ENCODE measurements around the gene RIMKLA. TPM values are rescaled to one million over a fixed set of nuclear protein-coding genes. Genes with fewer than 3 reads are reported as not detected.
A peak's percentile ranks its signal among the peaks of the same experiment; 100 is the strongest.

RIMKLA gene
- polyA plus RNA-seq, 1 donor, result 0.65 TPM

DNA sequence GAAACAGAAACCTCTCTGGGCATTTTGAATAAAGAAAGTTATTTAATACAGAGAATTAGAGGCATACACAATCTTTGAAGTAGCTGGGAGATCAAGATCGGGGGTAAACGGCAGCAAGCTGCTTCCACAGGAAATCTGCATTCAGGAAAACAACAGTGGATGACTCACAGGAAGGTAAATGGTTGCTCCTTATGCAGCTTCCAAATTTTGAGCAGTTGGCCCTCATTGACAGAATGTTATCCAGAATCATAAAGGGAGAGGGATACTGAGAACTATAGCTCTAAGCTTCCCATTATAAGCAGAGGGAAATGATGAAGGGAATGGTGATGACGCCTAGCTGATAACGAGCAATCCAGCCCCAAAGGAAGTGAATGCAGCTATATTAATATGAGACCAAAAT lies 46.6 kb downstream of the RIMKLA start:
- DNase-seq, result no peak

DNA sequence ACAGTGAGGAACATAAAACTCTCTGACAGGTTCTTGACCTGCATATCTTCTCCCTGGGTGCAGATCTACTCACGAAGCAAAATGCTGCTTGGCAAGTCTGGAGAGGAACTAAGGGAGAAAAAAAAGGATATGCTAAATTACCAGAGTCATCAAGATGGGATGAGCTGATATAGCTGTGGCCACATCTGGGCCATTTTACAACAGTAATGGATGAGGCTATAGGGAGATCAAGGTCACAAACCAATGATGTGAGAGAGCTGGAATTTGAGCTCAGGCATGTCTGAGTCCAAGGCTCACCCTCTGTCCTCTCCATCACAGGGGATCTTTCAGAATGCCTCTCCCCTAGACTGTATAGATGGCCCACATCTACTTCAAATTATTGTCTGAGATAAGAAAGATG lies 49.0 kb downstream of the RIMKLA start:
- DNase-seq, result no peak

DNA sequence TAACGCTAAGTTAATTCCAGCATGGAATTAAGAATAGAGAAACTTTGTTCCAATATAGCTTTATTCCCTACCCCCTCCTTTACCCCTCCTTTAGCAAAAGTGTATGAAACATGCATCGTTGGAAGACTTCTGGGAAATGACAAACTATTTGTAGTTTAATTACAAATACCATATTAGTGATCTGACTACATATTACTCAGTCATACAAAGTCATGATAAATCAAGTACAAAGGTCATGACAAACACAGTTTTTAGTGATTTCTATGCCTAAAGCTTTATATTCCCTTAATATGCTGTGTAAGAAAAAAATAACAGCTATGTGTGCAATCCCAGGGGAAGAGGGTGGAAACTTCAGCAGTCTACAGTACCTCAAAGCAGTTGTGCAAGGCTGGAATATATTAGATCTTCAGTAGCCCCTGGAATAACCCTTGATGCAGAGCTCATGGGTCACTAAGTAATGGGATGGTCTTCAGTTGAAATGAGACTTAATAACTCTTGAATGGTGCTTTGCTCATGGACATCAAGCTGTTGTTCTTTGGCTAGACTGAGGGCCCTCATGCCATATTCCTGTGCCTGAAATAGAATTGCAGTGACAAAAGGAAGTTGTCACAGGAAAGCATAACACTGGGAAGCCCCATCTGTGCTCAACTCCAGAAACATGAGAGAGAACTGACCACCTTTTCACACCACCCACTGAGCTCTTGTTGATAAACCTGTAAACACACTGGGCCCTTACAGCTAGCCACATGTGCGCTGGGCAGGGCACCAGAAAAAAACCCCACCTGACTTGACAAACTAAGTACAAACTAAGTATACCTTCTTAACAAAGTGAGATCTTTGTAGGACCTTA lies 49.9 kb downstream of the RIMKLA start:
- no peak for DNase-seq

DNA sequence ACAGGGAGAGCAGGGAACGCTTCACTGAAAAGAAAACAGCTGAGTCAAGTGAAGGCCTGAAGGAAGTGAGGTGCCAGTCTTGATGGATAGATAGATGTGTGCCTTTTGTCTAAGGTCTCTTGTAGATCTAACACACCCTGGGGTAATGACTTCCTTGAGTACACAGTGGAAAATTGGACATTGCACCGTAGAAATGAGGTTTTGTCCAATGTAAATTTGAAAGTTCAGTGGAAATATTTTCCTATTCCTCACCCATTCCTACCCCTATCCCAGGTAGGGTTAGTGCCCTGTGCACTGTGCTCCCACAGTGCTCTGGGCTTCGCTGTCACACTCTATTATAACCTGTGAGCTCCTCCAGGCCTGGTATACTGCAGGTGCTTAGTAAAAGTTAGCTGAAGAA lies 50.9 kb downstream of the RIMKLA start:
- DNase-seq, result no peak

DNA sequence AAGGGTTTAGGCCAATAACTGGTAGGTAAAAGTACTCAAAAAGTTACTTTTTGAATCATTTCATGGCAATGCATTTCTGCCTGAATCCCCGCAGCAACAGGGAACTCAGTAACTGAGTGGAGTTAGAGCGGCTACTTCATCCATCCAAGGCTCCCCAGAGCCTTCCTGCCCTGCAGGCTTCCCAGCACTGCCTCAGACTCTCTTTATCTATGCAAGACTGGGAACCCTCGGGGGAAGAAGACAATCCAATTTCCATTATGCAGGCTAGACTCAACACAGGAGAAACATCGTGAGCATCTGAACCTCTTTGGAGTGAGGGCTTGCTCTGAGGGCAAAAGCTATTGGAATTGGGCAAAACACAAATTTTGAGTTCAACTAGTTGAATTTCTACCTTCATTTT lies 52.1 kb downstream of the RIMKLA start:
- DNase-seq, result no peak

DNA sequence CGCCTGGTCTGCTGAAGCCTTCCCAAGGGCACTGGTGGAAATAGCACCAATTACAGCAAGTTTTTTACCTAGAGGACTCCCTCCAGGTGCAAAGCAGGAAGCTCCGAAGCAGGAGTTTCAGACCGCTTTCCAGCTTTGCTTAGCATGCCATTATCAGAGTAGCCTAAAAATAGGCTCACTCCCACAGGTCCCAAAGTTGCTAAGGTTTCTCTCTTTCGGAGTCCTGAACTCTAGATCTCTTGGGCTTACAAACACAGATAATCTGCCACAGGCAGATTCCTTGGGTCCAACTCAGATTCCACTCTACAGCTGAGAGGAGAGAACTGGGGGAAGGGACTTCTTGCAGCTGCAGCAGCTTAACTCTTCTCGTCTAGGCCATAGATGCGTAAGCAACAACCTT lies 52.8 kb downstream of the RIMKLA start:
- DNase-seq, result no peak

DNA sequence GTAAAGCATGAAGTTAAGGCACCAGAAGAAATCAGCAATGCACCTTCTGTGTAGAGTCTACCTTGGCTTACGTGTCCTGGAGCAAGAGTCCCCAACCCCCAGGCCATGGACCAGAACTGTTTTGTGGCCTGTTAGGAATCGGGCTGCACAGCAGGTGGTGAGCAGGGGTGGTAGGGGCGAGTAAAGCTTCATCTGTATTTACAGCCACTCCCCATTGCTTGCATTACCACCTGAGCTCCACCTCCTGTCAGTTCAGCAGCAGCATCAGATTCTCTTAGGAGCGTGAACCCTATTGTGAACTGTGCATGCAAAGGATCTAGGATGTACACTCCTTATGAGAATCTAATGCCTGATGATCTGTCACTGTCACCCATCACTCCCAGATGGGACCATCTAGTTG lies 53.7 kb downstream of the RIMKLA start:
- DNase-seq, result no peak

DNA sequence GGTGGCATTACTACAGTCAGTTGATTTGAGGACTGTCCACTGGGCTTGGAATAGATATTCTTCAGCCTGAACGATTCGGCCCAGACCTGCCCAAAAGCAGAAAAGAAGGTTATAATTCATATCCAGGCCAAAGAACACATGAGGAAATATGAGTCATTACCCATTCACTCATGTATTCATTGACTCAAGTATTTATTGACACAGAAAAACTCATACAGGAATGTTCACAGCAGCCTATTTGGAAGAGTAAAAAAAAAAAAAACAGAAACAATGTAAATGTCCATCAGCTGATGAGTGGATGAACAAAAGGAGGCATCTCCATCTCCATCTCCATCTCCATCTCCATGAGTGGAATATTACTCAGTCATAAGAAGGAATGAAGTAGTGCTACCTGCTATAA lies 59.3 kb downstream of the RIMKLA start:
- no peak for DNase-seq

DNA sequence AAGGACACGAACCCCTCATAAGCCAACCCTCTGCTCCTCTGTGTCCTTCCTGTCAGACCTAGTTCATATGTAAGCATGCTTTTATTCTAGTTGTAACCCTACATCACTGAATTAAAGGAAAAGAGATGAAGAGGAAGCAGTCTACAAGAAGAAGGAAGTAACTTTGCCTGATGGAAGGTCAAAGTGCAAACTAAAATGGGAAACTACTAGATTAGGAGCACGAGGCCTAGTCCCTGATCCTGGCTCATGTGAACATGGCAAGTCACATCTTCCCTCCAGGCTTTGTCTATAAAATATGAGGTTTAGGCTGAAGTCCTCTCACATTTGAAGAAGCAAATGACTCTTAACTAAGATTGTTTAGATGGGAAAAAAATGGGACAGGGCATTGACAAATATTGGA lies 62.1 kb downstream of the RIMKLA start:
- DNase-seq, result no peak

DNA sequence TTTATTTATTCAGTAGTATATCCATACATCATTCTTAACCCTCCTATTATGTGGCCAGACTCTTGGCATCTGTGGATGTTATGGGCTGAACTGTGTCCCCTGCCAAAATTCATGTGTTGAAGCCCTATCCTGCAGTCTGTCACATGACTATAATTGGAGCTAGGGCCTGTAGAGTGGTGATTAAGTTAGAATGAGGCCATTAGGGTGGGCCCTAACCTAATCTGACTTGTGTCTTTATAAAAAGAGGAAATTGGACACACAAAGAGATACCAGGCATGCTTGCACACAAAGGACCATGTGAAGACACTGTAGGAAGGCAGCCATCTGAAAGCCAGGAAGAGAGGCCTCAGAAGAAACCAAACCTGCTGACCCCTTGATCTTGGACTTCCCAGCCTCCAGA lies 68.7 kb downstream of the RIMKLA start:
- no peak for DNase-seq

DNA sequence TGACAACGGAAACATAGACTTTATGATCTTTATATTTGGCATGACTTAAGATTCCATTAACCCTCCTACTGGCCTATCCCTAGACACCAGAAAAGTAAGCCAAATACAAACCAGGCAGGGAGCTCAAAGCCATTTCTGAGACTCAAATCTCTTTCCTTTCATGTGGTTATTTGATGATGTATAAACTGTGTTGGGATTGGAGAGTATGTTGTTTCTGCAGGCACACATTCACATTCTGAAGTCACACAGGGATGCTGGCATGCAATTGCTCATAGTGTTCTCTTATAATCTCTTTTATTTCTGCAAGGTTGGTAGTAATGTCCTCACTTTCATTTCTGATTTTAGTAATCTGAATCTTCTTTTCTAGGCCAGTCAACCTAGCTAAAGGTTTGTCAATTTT lies 69.5 kb downstream of the RIMKLA start:
- DNase-seq, result no peak

DNA sequence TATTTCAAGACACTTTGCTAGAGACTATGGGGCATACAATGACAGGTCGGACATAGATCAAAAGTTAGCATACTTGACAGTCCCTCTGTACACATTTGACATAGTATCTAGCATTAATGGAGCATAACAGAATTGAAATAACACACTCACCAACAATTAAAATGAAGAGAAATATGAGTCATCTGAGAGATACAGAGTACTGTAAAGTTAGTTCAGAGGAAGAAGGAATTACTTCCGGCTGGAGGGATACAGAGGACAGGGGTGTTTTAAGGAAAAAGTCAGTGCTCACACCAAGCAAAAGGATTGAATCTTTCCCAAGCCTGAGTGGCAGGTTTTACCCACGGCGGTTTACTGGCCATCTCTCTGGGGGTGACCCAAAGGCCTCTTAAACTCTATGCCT lies 72.8 kb downstream of the RIMKLA start:
- no peak for DNase-seq

DNA sequence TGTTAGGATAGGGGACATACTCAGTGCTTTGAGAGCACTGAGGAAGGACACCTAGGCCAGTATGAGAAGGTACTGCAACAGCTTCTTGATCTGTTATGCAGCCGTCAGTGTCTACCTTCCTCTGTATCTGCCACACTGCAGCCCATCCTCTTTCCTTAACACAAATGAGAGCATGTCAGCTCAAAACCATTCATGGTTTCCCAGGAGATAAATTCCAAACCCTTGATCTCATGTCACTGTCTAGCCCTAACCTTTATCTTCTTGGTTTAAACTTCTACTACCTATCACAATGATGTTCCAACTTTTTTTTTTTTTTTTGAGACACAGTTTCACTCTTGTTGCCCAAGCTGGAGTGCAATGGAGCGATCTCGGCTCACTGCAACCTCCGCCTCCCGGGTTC lies 73.8 kb downstream of the RIMKLA start:
- DNase-seq, result no peak

DNA sequence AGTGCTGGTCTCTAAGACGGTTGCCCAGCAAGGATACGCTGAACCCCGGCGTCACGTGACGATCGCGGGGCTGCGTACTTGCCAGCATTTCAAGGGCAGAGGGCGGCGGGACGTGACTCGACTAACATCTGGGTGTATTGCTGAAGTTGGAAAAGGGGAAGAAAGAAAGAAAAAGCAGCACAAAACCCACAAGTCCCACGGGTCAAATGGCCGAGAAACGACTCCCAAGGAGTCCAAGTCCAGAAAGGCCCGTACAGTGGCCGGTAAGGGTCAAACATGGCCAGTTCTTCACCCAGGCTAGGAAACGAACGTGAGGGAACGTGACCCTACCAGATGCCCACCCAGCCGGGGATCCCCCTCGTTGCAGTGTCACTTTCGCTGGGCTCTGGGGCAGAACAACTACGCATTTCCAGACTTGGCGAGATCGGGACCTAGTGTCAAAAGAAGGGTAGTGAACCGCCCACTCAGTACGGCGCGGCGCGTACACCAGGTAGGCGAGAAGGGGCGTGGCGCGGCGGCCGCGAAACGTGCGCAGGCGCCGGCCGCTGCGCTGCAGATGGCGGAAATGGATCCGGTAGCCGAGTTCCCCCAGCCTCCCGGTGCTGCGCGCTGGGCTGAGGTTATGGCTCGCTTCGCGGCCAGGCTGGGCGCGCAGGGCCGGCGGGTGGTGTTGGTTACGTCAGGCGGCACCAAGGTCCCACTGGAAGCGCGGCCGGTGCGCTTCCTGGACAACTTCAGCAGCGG lies 75.6 kb downstream of the RIMKLA start, which contains the start of the genes PPCS and ZMYND12:
TSS of gene PPCS (plus strand) at position 534 of the 744 bp plus-strand sequence. CDS start at position 557, 23 bp downstream.
TSS of gene ZMYND12 (minus strand) at position 13 of the 744 bp plus-strand sequence. CDS start 25 bp downstream, outside the sequence.
- DNase-seq, result peak; percentile 90

DNA sequence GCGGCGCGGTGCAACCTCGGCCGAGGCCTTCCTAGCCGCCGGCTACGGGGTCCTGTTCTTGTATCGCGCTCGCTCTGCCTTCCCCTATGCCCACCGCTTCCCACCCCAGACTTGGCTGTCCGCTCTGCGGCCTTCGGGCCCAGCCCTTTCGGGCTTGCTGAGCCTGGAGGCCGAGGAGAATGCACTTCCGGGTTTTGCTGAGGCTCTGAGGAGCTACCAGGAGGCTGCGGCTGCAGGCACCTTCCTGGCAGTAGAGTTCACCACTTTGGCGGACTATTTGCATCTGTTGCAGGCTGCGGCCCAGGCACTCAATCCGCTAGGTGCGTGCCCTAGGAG lies 76.1 kb downstream of the RIMKLA start:
- peak; percentile 41 for DNase-seq

DNA sequence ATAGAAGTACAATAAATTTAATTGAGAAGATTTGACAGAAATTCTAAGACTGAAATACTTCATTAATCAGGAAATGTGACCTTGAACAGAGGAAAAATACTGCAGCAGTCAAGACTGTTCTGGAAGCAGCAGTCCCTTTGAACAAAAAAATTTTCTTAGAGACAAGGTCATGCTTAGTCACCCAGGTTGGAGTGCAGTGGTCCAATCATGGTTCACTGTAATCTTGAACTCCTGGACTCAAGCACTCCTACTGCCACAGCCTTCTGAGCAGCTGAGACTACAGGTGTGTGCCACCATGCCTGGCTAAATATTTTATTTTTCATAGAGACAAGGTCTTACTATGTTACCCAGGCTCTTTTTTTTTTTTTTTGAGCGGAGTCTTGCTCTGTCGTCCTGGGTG lies 80.6 kb downstream of the RIMKLA start:
- no peak for DNase-seq

DNA sequence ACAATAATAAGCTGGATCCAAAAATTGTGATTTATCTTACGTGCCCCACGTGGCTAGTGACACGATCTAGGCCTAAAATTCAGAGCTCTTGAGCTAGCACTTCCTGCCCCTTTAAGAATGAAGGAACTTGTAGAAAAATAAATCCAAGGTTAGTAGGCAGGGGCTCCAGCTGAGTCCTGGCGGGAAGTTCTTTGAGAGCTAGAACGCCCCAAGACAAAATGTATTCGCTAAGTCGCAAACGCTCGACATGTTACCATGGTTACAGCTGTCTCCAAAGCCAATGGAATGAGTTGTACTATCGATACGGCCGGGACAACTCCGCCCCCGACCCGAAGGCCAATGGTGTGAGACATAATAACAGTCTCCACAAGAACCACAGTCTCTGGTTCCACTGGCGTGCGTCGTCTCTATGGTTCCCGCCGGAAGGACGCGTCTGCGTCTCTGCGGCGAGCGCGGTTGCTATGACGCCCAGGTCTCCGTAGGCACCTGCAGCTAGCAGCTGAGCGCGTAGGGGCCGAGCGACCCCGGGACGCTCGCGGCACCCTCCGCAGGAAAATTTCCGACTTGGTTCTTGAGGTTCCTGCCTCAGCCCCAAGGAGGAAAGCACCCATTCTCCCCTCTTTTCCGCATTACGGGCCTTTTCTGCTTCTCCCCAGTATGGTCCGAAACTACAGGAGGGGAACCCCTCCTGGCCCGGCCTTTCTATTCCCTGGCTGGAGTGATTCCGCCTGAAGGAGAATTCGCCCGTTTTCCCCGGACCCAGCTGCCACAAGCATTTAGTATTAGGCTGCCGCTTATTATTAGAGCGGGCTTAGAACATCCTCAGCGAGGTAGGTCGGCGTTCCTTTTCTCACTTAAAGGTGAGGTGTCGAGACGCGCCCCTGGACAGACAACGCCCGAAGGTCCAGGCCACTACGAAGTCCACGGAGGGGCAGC lies 82.5 kb downstream of the RIMKLA start, which contains the start of gene CCDC30:
TSS of gene CCDC30 (plus strand) at position 459 of the 936 bp plus-strand sequence. CDS start 17,266 bp downstream, outside the sequence.
- peak; percentile 99 for DNase-seq

DNA sequence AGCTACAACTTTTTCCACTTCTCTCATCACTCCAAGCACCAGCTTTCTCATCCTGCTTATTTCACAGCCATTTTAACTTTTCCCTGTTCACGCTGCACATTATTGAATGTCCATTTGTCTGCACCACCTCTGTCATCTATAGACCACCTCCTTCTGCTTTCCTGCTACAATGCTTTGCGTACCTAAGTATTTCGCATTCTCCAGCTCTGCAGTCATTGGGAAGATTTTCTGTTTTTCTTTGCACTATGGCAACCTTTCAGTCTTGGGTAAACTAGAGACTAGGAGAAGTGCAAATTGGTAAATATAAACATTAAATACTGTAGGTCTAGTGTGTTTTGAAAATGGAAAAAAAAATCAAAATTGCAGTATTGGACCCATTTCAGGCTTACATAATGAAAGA lies 83.3 kb downstream of the RIMKLA start:
- DNase-seq, result no peak

DNA sequence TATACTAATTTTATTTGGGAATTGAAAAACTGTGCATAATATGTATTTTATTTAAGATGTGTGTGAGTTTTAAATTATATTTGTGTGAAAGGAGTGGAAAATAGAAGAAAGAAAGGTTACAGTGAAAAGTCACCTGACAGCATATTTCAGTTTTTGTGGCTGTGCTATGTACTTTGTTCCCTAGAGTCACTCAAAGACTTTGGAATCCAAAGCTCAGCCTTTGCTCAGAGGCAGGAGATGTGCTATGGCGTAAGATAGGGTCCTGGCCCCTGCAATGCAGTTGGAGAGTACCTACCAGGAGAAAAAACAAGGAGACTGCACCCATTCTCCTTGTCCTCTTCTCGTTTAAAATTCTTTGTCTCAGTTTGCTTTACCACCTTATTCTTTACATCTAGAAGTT lies 85.4 kb downstream of the RIMKLA start:
- no peak for DNase-seq

DNA sequence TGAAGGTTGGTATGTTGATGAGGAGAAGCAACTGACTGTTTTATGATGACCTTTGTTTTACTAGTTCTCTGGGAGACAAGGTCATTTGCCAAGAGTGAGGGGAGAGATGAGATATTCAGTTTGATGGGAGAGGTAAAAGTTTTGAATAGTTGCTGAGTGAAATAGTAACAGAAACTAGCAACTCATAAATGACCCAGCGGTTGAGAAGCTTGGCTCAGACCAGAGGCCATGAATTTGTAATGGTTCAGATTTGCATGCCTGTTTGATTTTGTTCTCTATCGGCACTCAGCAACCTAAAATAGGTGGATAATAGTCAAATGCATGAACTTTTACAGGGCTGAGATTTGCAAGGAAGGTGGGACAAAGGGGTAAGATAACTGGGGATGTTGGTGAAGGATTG lies 89.1 kb downstream of the RIMKLA start:
- DNase-seq, result no peak
